SK-N-SH (cell line): ENCODE results near the gene TXNDC8. TPM values are rescaled to one million over a fixed set of nuclear protein-coding genes. Genes with fewer than 3 reads are reported as not detected.

Experiments
- CTCF ChIA-PET: fragments of 300-600, 350-600 bp; formaldehyde crosslinking; extraction: SDS; loops from one replicate; lab custom pipeline; 2021; lab: Yijun Ruan, JAX
- POLR2A ChIA-PET: fragments of 350-600 bp; sonication (Branson Sonifier 250); formaldehyde crosslinking; extraction: SDS; loops from one replicate; lab custom pipeline; 2020; ENCODE audit warnings: antibody characterized with exemption, inconsistent platforms; lab: Yijun Ruan, JAX
- DNase-seq: peaks from one replicate; pipeline ENCODE4 v3.0.0; 2012
- H2AFZ ChIP-seq: fragments of 200-600 bp; sonication (generic); 2 replicates; pipeline ENCODE4 v1.8.1; 2016; ENCODE audit warnings: antibody characterized with exemption, mild to moderate bottlenecking, low read depth
- H3F3A ChIP-seq: fragments of 200-600 bp; sonication (generic); replicated peaks from 2 replicates; pipeline ENCODE3; 2016; ENCODE audit warnings: antibody characterized with exemption, mild to moderate bottlenecking; ENCODE audit not compliant: insufficient read depth
- H3K27ac ChIP-seq, 2 experiments: fragments of 200-500 bp in 1 of 2; fragments of 200-600 bp in 1 of 2; sonication (Bioruptor generic) in 1 of 2; sonication (generic), shearing (Covaris generic) in 1 of 2; 2 replicates each; pipeline versions ENCODE4 v1.5.1 to v1.6.1; 2014 to 2016; ENCODE audit warnings: low read depth in 2 of 2, inconsistent platforms in 1 of 2, low read length in 1 of 2, mild to moderate bottlenecking in 1 of 2, mixed read lengths in 1 of 2
- H3K27me3 ChIP-seq: fragments of 200-600 bp; sonication (generic), shearing (Covaris generic); 2 replicates; pipeline ENCODE4 v1.6.1; 2016; ENCODE audit warnings: mixed run types; ENCODE audit not compliant: insufficient read depth
- H3K36me3 ChIP-seq, 2 experiments: fragments of 200-500 bp in 1 of 2; fragments of 200-600 bp in 1 of 2; sonication (Bioruptor generic) in 1 of 2; sonication (generic) in 1 of 2; replicated peaks in 1 of 2; 2 replicates each; pipeline versions ENCODE3 to v1.5.1; 2014 to 2016; ENCODE audit warnings: low read length in 1 of 2, mild to moderate bottlenecking in 1 of 2; ENCODE audit not compliant: insufficient read depth in 2 of 2, control insufficient read depth in 1 of 2
- H3K4me1 ChIP-seq, 2 experiments: fragments of 200-500 bp in 1 of 2; fragments of 200-600 bp in 1 of 2; sonication (Bioruptor generic) in 1 of 2; sonication (generic), shearing (Covaris generic) in 1 of 2; 2 replicates each; pipeline versions ENCODE4 v1.5.1 to v1.6.1; 2014 to 2016; ENCODE audit warnings: low read depth in 1 of 2, low read length in 1 of 2, mixed run types in 1 of 2; ENCODE audit not compliant: insufficient read depth in 2 of 2, control insufficient read depth in 1 of 2
- H3K4me2 ChIP-seq: fragments of 200-600 bp; sonication (generic), shearing (Covaris generic); 2 replicates; pipeline ENCODE4 v1.6.1; 2017; ENCODE audit warnings: mixed run types
- H3K4me3 ChIP-seq, 2 experiments: fragments of 200-500 bp in 1 of 2; fragments of 200-600 bp in 1 of 2; sonication (Bioruptor generic) in 1 of 2; sonication (generic), shearing (Covaris generic) in 1 of 2; 2 replicates each; pipeline versions ENCODE4 v1.5.1 to v1.8.1; 2014 to 2016; ENCODE audit warnings: low read depth in 2 of 2, inconsistent platforms in 1 of 2, low read length in 1 of 2, mild to moderate bottlenecking in 1 of 2, mixed read lengths in 1 of 2, moderate library complexity in 1 of 2
- H3K79me2 ChIP-seq: fragments of 200-600 bp; sonication (generic); 2 replicates; pipeline ENCODE4 v1.8.1; 2017; ENCODE audit warnings: mild to moderate bottlenecking; ENCODE audit not compliant: insufficient read depth
- H3K9ac ChIP-seq: fragments of 200-600 bp; sonication (generic); 2 replicates; pipeline ENCODE4 v1.6.1; 2017; ENCODE audit warnings: mixed run types
- H3K9me2 ChIP-seq: fragments of 200-600 bp; sonication (generic); 2 replicates; pipeline ENCODE4 v1.6.1; 2017; ENCODE audit warnings: mixed run types
- H3K9me3 ChIP-seq: fragments of 200-600 bp; sonication (generic); 2 replicates; pipeline ENCODE4 v1.6.1; 2017; ENCODE audit warnings: mixed run types, mild to moderate bottlenecking, moderate library complexity
- H4K20me1 ChIP-seq: fragments of 200-600 bp; sonication (generic); 2 replicates; pipeline ENCODE4 v1.6.1; 2017; ENCODE audit warnings: mild to moderate bottlenecking, mixed run types; ENCODE audit not compliant: insufficient read depth
- CHD2 ChIP-seq: fragments of 150-350 bp; IDR thresholded peaks from 2 replicates; pipeline ENCODE4 v1.6.1; 2018; ENCODE audit warnings: low read length; ENCODE audit not compliant: partially characterized antibody
- EP300 ChIP-seq, 2 experiments: IDR thresholded peaks; 2 replicates each; pipeline versions ENCODE4 v1.4.0 to v1.6.1; 2012; ENCODE audit warnings: borderline replicate concordance in 1 of 2, low read depth in 1 of 2, low read length in 1 of 2
- EZH2phosphoT487 ChIP-seq: fragments of 200-600 bp; sonication (generic); IDR thresholded peaks from 2 replicates; pipeline ENCODE4 v1.6.1; 2017; ENCODE audit warnings: low read depth, mixed run types, mild to moderate bottlenecking, antibody characterized with exemption, moderate library complexity, borderline replicate concordance
- FOSL2 ChIP-seq: IDR thresholded peaks from 2 replicates; pipeline ENCODE4 v1.4.0; 2012; ENCODE audit warnings: low read depth, mild to moderate bottlenecking, moderate library complexity, borderline replicate concordance
- FOXJ3 ChIP-seq: sonication (generic); formaldehyde crosslinking; IDR thresholded peaks from 2 replicates; pipeline ENCODE4 v1.5.1; 2020; ENCODE audit warnings: mild to moderate bottlenecking, missing genetic modification reagents
- FOXM1 ChIP-seq: IDR thresholded peaks from 2 replicates; pipeline ENCODE4 v1.4.0; 2012; ENCODE audit warnings: low read depth, mild to moderate bottlenecking
- GABPA ChIP-seq: IDR thresholded peaks from 2 replicates; pipeline ENCODE4 v1.4.0; 2012; ENCODE audit warnings: low read depth, mild to moderate bottlenecking
- GATA2 ChIP-seq: sonication (generic); formaldehyde crosslinking; IDR thresholded peaks from 2 replicates; pipeline ENCODE4 v1.5.0; 2020; ENCODE audit warnings: mild to moderate bottlenecking, missing genetic modification reagents
- IRF3 ChIP-seq: fragments of 150-350 bp; IDR thresholded peaks from 2 replicates; pipeline ENCODE4 v1.6.1; 2016; ENCODE audit warnings: mild to moderate bottlenecking, low read depth, low read length
- JUND ChIP-seq: IDR thresholded peaks from 2 replicates; pipeline ENCODE4 v1.4.0; 2012
- MAX ChIP-seq: IDR thresholded peaks from 2 replicates; pipeline ENCODE4 v1.4.0; 2012; ENCODE audit warnings: low read depth
- PBX3 ChIP-seq: IDR thresholded peaks from 2 replicates; pipeline ENCODE4; 2012
- POLR2AphosphoS5 ChIP-seq: IDR thresholded peaks from 2 replicates; pipeline ENCODE4 v1.6.1; 2012; ENCODE audit warnings: low read depth, low read length
- RCOR1 ChIP-seq: fragments of 150-350 bp; IDR thresholded peaks from 2 replicates; pipeline ENCODE4 v1.6.1; 2017; ENCODE audit warnings: antibody characterized with exemption, low read length
- REST ChIP-seq: IDR thresholded peaks from 2 replicates; pipeline ENCODE4 v1.6.1; 2012; ENCODE audit warnings: mild to moderate bottlenecking, low read depth, low read length, moderate library complexity
- RFX5 ChIP-seq: IDR thresholded peaks from 2 replicates; pipeline ENCODE4 v1.6.1; 2012; ENCODE audit warnings: mild to moderate bottlenecking, improper control_type of control experiment, low read length
- RXRA ChIP-seq: IDR thresholded peaks from 2 replicates; pipeline ENCODE4 v1.4.0; 2012; ENCODE audit warnings: low read depth, mild to moderate bottlenecking, borderline replicate concordance
- TAF1 ChIP-seq: IDR thresholded peaks from 2 replicates; pipeline ENCODE4 v1.6.1; 2012; ENCODE audit warnings: low read depth, mild to moderate bottlenecking, low read length, moderate library complexity, borderline replicate concordance
- TCF12 ChIP-seq: IDR thresholded peaks from 2 replicates; pipeline ENCODE4 v1.4.0; 2012
- TEAD4 ChIP-seq: IDR thresholded peaks from 2 replicates; pipeline ENCODE4 v1.4.0; 2012; ENCODE audit warnings: mild to moderate bottlenecking, borderline replicate concordance; ENCODE audit not compliant: insufficient read depth
- USF1 ChIP-seq: IDR thresholded peaks from 2 replicates; pipeline ENCODE4 v1.4.0; 2012; ENCODE audit warnings: low read depth, borderline replicate concordance
- WGBS: methylation state at CpG from one replicate; pipeline ENCODE4 v1.1.6; 2017; ENCODE audit warnings: low lambda C conversion rate; 5-methylcytosine and 5-hydroxymethylcytosine counted together
- polyA plus RNA-seq, 3 experiments: library from polyadenylated mRNA; depleted of rRNA; stranded (reverse); fragments of >200 nt; gene quantifications; 2 replicates each; pipeline ENCODE4 v1.2.3, GENCODE V29; 2012

The TXNDC8 gene
- polyA plus RNA-seq, 1 of the 3 experiments (the other 2 are of a cell fraction), result not detected

GRCh38 chr9:110332766-110333165 is 4.9 kb downstream of the TXNDC8 start:
- Histone ChIP-seq H3K4me2 (no peak overlapping the region), H3K9me2 (no peaks in the 10 kb centered on the region), H3K9ac (no peak overlapping the region), H3K27me3 (no peaks in the 10 kb centered on the region), H2AFZ (no peak overlapping the region), H4K20me1 (no peaks in the 10 kb centered on the region), H3K4me1 (no peaks in the 10 kb centered on the region), H3F3A (no peaks in the 10 kb centered on the region), H3K79me2 (no peaks in the 10 kb centered on the region), H3K9me3 (no peaks in the 10 kb centered on the region), H3K36me3 (no peaks in the 10 kb centered on the region), H3K4me3 (no peak overlapping the region), H3K27ac (no peak overlapping the region)
- 51% methylated on average over 3 of the region's 3 CpGs for WGBS
- TF ChIP-seq IRF3 (no peak), FOXJ3 (no peak), FOXM1 (no peak), USF1 (no peak), RFX5 (no peak), JUND (no peak), EP300 (IDR thresholded peaks at IDR 0.05; ENCODE audit: borderline replicate concordance in 1 of 2, low read depth in 1 of 2, low read length in 1 of 2) (no peak), FOSL2 (no peak)
- no peak for DNase-seq
- ChIA-PET POLR2A (no interaction called here), CTCF (no interaction called here)

- ChIA-PET POLR2A (interaction anchor here (0.6 kb wide), 1 partner anchor 1505 kb away, joined by 3 read pairs; no protein-coding TSS in a partner anchor), CTCF (no interaction called here)
- H3K9ac ChIP-seq, result no peak overlapping the region
- H3K9me2 ChIP-seq, result no peaks in the 10 kb centered on the region
- H3K27me3 ChIP-seq, result no peaks in the 10 kb centered on the region
- no peaks in the 10 kb centered on the region for H3F3A ChIP-seq
- no peak overlapping the region for H3K4me3 ChIP-seq
- H3K79me2 ChIP-seq, result no peaks in the 10 kb centered on the region
- no peak overlapping the region for H2AFZ ChIP-seq
- H3K27ac ChIP-seq, result no peak overlapping the region
- no peaks in the 10 kb centered on the region for H3K9me3 ChIP-seq
- no peaks in the 10 kb centered on the region for H3K36me3 ChIP-seq
- DNase-seq, result no peak
- WGBS, result 65% methylated on average over 1 of the region's 1 CpG
- no peaks in the 10 kb centered on the region for H3K4me1 ChIP-seq
- H4K20me1 ChIP-seq, result no peaks in the 10 kb centered on the region
- no peak for TF ChIP-seq TAF1
- no peak for TF ChIP-seq POLR2AphosphoS5
- TF ChIP-seq GATA2 (CRISPR knock-in tag), result no peak
- TF ChIP-seq FOSL2, result no peak
- TF ChIP-seq FOXJ3, result no peak
- no peak for TF ChIP-seq EZH2phosphoT487
- TF ChIP-seq PBX3, result no peak
- no peak for TF ChIP-seq RXRA
- no peak for TF ChIP-seq REST
- TF ChIP-seq RCOR1, result no peak
- TF ChIP-seq CHD2, result no peak
- TF ChIP-seq GABPA, result no peak
- no peak for TF ChIP-seq TEAD4
- TF ChIP-seq MAX, result no peak
- no peak for TF ChIP-seq TCF12
- H3K4me2 ChIP-seq, result no peak overlapping the region
These were observed 7.1 kb downstream of the TXNDC8 start for GRCh38 chr9:110330484-110331105.
